Measurements from ENCODE around the gene CDYL2. TPM values are rescaled to one million over a fixed set of nuclear protein-coding genes. Genes with fewer than 3 reads are reported as not detected.

Gene CDYL2
- total RNA-seq, 1 donor from 2014 or later: 8.4 TPM

DNA sequence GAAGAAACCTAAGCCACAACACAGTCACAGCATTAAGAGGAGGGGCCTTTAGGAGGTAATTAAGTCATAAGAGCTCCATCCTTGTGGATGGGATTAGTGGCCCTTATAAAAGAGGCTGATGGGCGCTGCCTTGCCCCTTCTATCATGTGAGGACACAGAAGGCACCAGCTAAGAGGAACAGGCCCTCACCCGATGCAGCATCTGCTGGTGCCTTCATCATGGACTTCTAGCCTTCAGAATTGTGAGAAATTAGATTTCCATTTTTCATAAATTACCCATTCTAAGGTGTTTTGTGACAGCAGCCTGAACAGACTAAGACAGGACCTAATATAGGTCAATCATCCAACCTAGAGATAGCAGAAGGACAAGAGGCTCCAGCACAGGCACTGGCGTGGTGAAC is 120.8 kb downstream of the CDYL2 start:
- no peak overlapping the region for H3K4me3 ChIP-seq (ENCODE audit: low read depth, low read length)
- no peak for DNase-seq (ENCODE audit: low read depth)
- no peaks in the 10 kb centered on the region for H3K27me3 ChIP-seq (ENCODE audit: control insufficient read depth, insufficient read depth, low read length)
- no peaks in the 10 kb centered on the region for H3K36me3 ChIP-seq (ENCODE audit: control insufficient read depth, insufficient read depth, low read length)
- TF ChIP-seq, protein P1, sequence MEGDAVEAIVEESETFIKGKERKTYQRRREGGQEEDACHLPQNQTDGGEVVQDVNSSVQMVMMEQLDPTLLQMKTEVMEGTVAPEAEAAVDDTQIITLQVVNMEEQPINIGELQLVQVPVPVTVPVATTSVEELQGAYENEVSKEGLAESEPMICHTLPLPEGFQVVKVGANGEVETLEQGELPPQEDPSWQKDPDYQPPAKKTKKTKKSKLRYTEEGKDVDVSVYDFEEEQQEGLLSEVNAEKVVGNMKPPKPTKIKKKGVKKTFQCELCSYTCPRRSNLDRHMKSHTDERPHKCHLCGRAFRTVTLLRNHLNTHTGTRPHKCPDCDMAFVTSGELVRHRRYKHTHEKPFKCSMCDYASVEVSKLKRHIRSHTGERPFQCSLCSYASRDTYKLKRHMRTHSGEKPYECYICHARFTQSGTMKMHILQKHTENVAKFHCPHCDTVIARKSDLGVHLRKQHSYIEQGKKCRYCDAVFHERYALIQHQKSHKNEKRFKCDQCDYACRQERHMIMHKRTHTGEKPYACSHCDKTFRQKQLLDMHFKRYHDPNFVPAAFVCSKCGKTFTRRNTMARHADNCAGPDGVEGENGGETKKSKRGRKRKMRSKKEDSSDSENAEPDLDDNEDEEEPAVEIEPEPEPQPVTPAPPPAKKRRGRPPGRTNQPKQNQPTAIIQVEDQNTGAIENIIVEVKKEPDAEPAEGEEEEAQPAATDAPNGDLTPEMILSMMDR (IDR thresholded peaks at IDR 0.05; ENCODE audit: insufficient read depth, low read length, poor library complexity, severe bottlenecking): no peak

DNA sequence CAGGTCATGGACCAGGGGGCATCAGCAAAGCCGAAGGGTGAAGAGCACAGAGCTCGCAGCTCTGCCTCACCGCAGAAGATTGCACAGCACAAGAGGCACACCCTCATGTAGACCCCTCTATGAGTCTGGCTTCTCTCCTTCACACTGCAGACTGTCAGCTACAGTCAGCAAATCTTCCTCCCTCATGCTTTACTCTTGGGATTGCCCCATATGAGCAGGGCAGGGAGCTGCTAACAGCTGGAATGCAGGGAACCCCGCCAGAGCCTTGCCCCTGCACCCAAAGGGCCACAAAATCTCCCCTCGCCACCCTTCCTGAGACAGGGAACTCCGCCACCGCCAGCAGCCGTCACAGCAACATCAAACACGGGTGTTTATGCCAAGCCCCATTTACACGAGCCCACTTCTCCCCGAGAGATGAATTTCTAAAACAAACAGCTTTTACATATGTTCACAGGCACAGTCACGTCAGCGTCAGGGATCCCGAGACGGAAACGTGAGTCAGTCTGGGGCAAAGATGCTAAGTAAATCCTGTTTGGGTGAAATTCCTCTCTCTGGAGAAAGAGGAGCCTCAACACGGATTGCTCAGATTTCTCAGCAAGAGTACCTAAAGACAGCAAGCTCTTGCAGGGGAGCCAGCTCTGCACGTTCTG is 121.9 kb downstream of the CDYL2 start:
- H3K36me3 ChIP-seq (ENCODE audit: control insufficient read depth, insufficient read depth, low read length): no peaks in the 10 kb centered on the region
- no peak for DNase-seq (ENCODE audit: low read depth)
- no peaks in the 10 kb centered on the region for H3K27me3 ChIP-seq (ENCODE audit: control insufficient read depth, insufficient read depth, low read length)
- H3K4me3 ChIP-seq (ENCODE audit: low read depth, low read length): no peak overlapping the region
- TF ChIP-seq, protein P1 (IDR thresholded peaks at IDR 0.05; ENCODE audit: insufficient read depth, low read length, poor library complexity, severe bottlenecking): no peak

DNA sequence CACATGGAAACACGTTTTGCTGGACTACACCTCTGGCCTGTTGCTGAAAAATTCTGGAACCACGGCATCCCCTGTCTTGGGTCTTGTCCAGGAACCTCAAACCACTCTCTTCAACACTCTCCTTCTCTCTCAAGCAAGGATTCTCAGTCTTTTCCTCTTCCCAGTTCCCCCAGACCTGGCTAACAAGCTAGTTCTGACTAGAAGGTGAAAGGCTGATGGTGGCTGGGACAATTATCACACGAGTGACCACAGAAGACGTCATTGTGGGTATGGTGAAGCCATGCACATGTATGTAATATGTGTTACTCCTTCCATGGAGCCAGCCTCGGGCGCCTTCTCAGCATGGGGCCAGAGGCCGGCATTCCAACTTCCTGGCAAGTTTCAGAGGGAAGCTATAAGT is 123.0 kb downstream of the CDYL2 start:
- Histone ChIP-seq H3K36me3 (ENCODE audit: control insufficient read depth, insufficient read depth, low read length) (no peaks in the 10 kb centered on the region), H3K4me3 (ENCODE audit: low read depth, low read length) (no peak overlapping the region), H3K27me3 (ENCODE audit: control insufficient read depth, insufficient read depth, low read length) (no peaks in the 10 kb centered on the region)
- DNase-seq (ENCODE audit: low read depth): no peak
- TF ChIP-seq, protein P1 (IDR thresholded peaks at IDR 0.05; ENCODE audit: insufficient read depth, low read length, poor library complexity, severe bottlenecking): no peak

DNA sequence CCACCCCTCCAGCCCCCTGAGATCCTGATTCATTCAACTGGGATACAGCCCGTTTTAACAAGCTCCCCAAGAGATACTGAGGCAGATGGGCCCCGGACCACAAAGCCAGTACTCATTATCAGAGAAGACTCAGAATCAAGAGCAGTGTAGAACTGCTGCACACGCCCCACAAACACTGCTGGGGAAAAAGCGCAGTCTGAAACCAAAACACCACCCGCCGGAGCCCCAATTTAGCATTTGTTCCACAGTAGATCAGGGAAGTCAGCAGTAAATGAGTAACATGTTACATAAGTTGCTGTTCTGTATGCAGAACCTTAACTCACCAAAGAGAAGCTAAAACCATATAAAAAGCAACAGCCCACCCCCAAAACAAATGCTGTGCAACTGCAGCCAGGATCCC is 123.6 kb downstream of the CDYL2 start:
- H3K27me3 ChIP-seq (ENCODE audit: control insufficient read depth, insufficient read depth, low read length): no peaks in the 10 kb centered on the region
- H3K36me3 ChIP-seq (ENCODE audit: control insufficient read depth, insufficient read depth, low read length): no peaks in the 10 kb centered on the region
- no peak overlapping the region for H3K4me3 ChIP-seq (ENCODE audit: low read depth, low read length)
- no peak for DNase-seq (ENCODE audit: low read depth)
- TF ChIP-seq, protein P1 (IDR thresholded peaks at IDR 0.05; ENCODE audit: insufficient read depth, low read length, poor library complexity, severe bottlenecking): no peak

DNA sequence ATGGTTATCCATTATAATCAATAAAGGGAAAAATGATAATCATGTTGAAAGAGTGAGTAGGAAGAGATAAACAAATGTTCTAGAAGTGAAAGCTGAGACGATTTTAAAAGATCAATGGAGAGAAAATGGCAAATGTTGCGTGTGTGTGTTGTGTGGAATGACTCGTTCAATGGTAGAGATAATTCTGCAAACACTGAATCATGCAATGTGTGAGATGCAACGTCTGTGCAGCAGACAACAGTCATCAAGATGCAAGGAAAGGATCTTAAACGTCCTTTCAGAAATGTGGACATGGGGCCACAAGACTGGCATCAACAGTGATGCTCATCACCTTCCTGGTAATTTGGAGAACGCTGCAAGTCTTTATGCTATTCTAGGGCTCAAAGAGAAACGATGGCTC is 124.4 kb downstream of the CDYL2 start:
- no peak for DNase-seq (ENCODE audit: low read depth)
- TF ChIP-seq, protein P1 (IDR thresholded peaks at IDR 0.05; ENCODE audit: insufficient read depth, low read length, poor library complexity, severe bottlenecking): no peak
- no peak overlapping the region for H3K4me3 ChIP-seq (ENCODE audit: low read depth, low read length)

DNA sequence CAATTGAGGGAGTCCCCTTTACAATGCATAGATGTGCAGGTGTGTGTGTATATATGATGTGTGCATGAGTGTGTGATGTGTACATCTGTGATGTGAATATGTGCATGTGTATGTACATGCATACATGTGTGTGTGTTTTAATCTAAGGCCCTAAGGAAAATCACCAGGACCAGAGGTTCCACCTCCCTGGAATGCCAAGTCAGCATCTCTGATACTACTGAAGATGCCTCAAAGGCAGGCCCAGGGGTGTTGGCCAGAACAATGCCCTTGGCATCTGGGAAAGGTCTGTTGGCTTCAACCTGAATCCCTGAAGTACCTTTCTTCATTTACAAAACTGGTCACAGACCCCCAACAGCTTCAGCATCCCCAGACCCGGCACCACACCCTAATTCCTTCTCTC is 129.5 kb downstream of the CDYL2 start:
- DNase-seq (ENCODE audit: low read depth): no peak
- Histone ChIP-seq H3K4me3 (ENCODE audit: low read depth, low read length) (no peak overlapping the region), H3K27me3 (ENCODE audit: control insufficient read depth, insufficient read depth, low read length) (no peaks in the 10 kb centered on the region), H3K36me3 (ENCODE audit: control insufficient read depth, insufficient read depth, low read length) (no peaks in the 10 kb centered on the region)
- TF ChIP-seq, protein P1 (IDR thresholded peaks at IDR 0.05; ENCODE audit: insufficient read depth, low read length, poor library complexity, severe bottlenecking): no peak

More for the DNA sequence above, 124.4 kb downstream of the CDYL2 start:
- no peaks in the 10 kb centered on the region for H3K36me3 ChIP-seq (ENCODE audit: control insufficient read depth, insufficient read depth, low read length)
- no peaks in the 10 kb centered on the region for H3K27me3 ChIP-seq (ENCODE audit: control insufficient read depth, insufficient read depth, low read length)
